NCI-H774 (cell line): ENCODE results near the gene ASB2.

Experiments
- DNase-seq: peaks from one replicate; lab custom pipeline; 2025; lab: John Stamatoyannopoulos, UW

The ASB2 gene

DNA sequence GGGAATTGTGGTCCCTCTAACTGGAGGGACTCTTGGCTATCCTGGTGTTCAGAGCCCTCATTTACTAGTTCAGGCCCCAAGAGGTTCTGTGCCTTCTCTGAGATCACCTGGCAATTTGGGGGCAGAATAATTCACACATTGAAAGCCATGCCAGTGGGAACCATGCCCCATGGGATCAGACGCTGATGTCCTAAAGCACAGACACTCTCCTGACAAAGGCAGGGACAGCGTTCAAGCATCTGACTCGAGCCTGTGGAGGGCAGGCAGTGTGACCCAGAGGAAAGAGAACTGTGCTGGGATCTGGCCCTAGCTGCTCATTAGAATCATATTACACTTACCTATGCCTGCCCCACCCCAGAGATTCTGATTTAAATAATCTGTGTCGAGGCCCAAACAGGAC is 2.4 kb upstream of the ASB2 start:
- no peak for DNase-seq

- DNase-seq = no peak
Measured at GRCh38 chr14:93977790-93978581, 1.6 kb upstream of the ASB2 start.

DNA sequence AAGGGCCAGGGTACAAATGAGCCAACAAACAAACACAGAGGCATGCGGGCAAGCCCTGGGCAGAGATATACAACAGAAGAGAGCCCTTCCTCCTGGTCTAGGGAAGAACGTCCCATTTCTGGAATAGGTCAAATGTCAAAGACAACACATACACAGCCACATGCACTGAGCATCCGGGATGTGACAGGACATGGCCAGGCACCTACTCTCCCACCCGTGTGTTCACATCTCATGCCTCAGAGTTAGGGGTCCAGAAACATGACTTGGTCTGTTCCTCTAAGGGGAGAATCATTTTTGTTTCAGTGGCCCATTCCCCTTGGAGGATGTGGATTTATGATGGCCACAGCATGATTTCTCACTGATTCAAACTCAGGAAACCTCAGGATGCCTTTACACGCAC is 801 bp upstream of the ASB2 start:
- no peak for DNase-seq

GRCh38 chr14:93975791-93976476 is 436 bp downstream of the ASB2 start:
- no peak for DNase-seq

DNA sequence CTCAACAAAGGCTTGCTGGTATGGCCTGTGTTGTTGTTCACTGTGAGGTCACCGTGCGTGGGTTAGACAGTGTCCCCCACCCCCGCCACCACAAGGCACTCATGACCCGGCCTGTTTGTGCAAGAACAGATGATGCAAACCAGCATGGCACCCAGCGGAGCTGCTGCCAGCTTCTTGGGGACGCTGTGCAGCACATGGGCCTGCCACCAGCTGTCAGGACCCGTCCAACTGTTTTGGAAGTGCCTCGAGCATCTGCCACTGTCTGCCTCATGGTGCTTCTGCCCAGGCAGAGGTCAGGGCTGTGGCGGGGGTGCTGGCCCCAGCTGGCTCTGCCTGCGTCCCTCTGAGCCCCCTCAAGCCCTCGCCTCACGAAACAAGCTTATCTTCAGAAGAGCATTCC is 1.5 kb downstream of the ASB2 start:
- no peak for DNase-seq

DNA sequence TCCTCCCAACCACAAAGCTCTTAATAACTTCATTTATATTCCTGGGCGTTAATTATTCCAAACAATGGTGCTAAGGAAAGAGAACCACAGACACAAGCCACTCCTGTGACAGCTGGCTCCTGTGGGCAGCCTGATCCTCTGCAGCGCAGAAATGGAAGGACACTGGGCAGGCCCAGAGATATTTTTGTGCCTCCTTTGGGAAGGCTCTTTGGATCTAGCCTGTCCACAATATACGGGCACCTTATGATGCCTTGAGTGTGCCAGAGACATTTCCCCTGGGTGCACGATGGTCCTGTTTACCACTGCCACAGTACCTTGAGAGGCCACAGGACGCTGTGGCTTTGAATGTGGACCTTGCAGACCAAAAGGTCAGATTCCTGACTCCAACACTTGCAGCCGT is 2.1 kb downstream of the ASB2 start:
- no peak for DNase-seq

GRCh38 chr14:93973607-93974006 is 2.8 kb downstream of the ASB2 start:
- DNase-seq = no peak

GRCh38 chr14:93972618-93973205 is 3.7 kb downstream of the ASB2 start:
- no peak for DNase-seq

DNA sequence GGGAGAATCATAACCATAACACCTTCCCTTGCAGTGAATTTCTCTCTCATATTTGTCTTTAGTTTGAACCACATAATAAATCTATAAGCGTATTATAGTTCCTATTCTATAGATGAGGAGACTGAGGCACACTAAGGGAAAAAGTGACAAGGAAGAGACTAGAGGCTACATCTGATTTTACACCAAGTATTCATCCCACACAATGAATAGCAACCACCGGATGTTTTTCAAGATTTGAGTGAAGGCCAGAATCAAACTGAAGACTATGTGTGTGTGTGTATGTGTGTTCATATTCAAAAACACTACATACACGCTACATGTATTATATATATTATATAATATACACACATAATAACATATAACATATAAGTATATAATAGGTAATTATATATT is 4.7 kb downstream of the ASB2 start:
- no peak for DNase-seq

DNA sequence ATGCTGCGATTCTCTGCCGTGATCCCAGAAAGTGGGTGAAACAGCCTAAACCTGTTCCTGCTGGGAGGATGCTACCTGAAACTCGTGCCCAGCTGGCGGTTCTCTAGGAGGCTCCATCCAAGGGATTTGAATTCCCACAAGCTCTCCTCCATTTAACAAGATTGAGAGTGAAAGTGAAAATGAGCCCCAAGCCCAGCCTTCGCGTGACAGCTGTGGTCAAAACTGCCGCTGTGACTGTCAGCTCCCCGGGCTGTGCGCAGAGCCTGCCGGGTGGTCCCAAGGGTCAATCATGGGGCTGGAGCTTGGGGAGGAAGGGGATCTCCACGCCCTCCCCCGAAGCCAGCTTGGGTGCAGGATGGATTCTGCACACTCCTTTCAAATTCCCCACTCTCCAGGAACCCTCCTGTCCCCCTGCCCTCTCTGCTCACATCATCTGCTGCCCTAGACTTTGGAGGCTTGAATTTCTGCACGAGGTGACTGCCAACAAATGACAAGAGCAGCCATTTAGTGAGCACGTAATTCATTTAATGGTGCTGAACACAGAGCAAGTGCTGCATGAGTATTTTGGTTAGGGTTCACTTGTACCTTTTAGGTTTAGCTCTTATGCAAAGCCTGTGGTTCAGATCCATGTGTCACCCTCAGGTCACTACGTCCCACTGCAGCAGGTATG is 5.3 kb downstream of the ASB2 start:
- no peak for DNase-seq

- DNase-seq = peak; percentile 55
Measured at GRCh38 chr14:93970585-93970964, 5.8 kb downstream of the ASB2 start.

DNA sequence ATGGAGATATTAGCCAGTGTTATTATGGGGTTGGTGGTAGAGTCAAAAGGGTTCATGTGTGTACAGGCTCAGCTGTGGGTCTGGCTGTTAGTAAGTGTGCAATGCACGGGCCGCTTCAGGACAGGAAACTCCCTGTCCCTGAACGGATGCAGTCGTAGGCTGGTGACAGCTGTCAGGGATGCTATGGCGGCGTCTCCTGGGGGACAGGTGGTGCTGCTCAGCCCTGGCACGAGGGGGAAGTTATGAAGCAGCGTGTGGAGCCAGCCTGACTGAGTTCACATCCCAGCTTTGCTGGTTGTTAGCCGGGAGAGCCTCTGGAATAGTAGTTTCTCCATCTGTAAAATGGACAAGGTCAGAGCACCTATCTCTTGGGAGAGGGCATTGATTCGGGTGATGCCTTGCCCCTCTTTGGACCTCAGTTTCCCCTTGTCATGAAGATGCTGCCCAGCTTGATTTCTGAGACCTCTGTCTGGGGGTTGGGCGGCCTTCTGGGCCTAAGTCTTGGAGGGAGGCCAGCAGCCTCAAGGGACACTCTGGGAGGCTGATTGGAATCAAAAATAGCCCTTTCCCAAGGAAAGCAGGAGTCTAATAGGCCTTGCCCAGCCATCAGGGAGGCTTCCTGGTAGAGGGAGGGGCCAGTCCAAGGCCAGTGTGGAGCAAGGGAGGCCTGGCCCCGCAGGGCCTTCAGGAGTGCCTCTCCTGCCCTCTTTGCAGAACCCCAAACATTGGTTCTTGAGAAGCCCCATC is 7.1 kb downstream of the ASB2 start:
- no peak for DNase-seq

DNA sequence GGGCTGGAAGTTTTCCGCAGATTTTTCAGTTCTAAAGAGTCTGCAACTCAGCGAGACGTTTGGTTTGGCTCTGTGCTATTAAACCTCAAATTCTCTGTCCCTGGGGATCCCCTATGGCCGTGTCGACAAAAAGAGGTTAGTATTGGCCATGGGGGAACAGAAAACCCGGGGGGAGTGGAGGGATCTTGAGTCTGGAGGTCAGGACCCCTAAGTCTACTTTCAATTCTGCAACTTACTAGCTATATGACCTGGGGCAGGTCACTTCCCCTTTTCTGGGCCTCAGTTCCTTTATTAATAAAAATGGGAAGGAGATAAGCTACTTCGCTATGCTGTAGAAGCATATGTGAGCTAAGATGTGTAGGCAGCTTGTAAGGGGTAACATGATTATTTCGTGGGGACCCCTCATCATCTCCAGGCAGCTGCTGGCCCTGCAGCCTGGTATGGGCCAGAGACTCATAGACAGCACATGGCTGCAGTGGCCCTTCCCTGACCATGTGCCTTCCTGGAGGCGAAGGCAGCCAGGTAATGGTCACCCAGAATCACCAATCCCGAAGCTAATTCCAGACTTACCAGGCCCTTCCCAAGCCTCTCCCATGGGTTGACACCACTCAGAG is 8.6 kb downstream of the ASB2 start:
- no peak for DNase-seq

DNA sequence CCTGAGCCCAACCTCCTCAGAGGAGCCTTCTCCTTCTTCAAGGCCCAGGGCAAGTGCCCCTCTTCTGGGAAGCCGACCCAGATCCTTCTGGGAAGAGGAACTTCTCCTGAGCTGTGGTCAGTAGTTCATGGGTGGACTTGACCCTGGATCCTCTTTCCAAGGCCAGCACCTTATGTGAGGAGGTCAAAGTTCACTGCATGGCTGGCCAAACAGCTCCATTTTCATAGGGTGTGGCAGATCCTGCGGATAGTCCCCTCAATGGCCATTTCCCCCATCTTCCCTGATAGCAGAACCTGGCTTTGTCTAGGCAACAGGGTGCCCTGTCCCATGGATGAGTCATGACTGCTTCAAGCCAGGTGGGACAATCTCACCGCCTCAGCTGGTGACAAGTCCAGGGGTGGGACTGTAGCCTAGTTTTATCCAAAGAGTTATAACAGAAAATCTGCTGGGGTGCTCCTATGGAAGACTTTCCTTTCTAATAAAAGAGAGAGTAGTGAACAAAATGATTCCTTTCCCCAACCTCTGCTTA is 10.4 kb downstream of the ASB2 start:
- DNase-seq = no peak

DNA sequence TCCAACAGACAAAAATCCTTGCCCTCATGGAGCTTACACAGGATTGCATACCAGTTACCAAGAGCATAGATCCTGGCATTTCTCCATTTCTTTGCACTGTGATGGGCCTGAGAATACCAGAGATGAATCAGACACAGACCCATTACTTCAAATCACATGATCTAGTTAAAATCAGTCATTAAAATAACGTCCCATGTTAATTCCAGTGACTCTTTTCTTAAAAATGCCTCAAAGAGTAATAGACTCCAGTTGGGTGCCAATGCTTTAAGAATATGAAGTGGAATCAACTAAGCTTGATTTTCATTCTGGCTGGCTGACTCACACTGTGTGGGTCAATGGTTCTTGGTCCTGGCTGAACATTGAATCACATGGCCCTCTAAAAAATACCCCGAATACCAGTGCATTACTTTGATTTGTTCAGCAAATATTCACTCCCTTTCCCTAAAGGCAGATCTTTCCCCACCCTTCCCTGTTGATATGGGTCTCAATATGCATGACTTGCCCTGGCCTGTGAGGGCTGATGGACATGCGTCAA is 11.0 kb downstream of the ASB2 start:
- DNase-seq = no peak

- no peak for DNase-seq
Measured at GRCh38 chr14:93964820-93965286, 11.5 kb downstream of the ASB2 start.

GRCh38 chr14:93964281-93964680 is 12.1 kb downstream of the ASB2 start:
- no peak for DNase-seq

- DNase-seq = no peak
Measured at GRCh38 chr14:93963692-93964091, 12.7 kb downstream of the ASB2 start.

DNA sequence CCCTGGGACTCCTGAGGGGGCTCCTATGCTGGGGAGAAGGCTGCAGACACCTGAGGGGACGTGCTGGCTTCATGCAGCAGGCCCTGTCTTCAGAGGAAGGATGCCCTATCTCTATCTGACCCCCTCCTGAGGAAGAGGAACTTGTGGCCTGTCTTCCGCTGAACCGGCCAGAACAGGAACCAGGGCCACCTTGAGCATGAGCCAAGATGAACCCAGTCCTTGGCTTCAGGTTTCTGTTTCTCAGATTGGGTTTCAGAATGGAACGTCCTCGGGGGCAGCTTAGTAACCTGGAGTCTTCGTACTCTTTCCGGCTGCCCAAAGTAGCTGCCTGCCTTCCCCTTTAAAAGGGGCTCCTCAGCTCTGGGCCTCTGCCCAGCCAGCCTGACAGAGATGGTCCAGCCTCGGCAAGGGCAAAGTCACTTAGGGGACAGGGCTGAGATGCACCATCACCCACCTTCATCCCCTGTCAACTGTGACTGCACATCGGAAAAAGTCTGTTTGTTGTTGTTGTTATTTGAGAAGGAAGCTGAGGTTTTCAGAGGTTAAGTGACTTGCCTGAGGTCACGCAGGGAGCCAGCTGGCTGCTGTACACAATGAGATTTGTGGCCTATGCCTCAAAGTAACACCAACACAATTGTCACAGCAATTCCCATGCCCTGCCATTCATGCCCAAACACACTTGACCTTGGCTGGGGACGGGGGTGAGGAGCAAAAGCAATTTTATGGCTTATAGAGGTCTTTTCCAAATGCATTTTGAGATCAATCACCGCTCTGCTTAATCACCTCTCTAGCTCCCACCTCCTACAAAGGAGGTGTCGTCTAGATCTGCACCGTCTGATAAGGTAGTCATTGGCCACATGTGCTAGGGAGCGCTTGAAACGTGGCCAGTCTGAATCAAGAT is 13.4 kb downstream of the ASB2 start:
- DNase-seq = no peak

GRCh38 chr14:93961620-93962019 is 14.8 kb downstream of the ASB2 start:
- no peak for DNase-seq
